ENCODE results near the gene ZNF385B.

The ZNF385B gene

DNA sequence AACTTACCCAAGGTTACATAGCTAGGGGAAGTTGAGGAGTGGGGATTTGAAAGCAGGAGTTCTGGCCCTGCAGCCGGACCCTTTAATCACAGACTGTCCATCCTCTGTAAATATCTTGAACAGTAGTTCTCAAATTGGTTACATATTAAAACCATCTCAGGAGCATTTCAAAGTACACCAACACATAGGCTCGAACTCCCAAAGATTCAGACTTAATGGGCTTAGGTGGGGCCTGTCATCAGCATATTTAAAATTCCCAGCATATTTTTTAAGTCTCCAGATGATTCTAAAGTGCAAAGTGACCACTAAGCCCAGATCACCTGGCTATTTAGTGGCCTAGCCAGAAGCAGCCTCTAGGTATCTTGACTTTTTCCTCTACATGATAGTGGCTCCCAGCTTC, 192.2 kb downstream of the ZNF385B start:
- Histone ChIP-seq H3K9ac (ENCODE audit: low read depth, low read length) (no peak overlapping the region), H3K27me3 (ENCODE audit: control insufficient read depth, insufficient read depth, low read length) (no peaks in the 10 kb centered on the region), H3K36me3 (ENCODE audit: control insufficient read depth, insufficient read depth, low read length) (no peaks in the 10 kb centered on the region), H3K4me3 (ENCODE audit: low read depth, low read length) (no peak overlapping the region), H3K4me1 (ENCODE audit: control insufficient read depth, insufficient read depth, low read length) (no peaks in the 10 kb centered on the region), H3K9me3 (ENCODE audit: control insufficient read depth, insufficient read depth, low read length) (no peaks in the 10 kb centered on the region)

DNA sequence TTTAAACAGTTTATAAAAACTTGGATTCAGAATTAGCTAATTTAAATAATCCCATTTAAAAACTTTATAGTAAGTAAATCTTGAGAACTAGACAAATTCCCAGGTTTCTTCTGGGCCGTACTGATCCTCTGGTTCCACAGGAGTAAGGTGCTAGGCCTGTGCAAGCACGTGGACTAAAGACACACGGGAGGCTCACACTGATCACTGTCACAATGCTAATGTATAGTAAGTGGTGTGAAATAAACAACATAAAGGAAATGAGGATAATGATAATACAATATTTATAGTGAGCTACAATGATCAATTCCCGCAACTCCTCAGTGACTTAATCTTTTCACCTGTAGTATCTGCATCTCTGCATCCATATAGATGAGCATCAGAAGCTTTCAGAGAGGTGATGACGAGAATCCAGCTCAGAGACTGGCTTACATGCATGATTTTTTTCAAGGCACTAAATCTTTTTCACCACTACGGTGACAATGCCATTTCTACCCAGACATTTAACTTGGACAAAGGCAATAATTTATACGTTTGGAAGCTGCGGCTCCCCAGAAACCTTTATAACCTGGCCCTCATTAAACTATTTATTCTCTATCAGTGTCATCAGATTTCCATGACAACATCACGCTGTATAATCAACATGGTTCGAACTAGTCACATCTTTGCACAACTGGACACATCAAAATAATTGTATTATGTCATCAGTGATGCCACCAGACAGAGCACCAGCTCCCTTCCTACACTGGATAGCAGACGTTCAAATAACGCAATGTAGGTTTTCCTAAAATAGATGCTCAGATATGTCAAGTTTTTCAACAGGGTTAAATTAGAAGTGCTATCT, 196.2 kb downstream of the ZNF385B start:
- H3K4me1 ChIP-seq (ENCODE audit: control insufficient read depth, insufficient read depth, low read length) = no peaks in the 10 kb centered on the region
- H3K9me3 ChIP-seq (ENCODE audit: control insufficient read depth, insufficient read depth, low read length) = no peaks in the 10 kb centered on the region
- no peak overlapping the region for H3K4me3 ChIP-seq (ENCODE audit: low read depth, low read length)
- H3K27me3 ChIP-seq (ENCODE audit: control insufficient read depth, insufficient read depth, low read length) = no peaks in the 10 kb centered on the region
- no peaks in the 10 kb centered on the region for H3K36me3 ChIP-seq (ENCODE audit: control insufficient read depth, insufficient read depth, low read length)
- no peak overlapping the region for H3K9ac ChIP-seq (ENCODE audit: low read depth, low read length)

DNA sequence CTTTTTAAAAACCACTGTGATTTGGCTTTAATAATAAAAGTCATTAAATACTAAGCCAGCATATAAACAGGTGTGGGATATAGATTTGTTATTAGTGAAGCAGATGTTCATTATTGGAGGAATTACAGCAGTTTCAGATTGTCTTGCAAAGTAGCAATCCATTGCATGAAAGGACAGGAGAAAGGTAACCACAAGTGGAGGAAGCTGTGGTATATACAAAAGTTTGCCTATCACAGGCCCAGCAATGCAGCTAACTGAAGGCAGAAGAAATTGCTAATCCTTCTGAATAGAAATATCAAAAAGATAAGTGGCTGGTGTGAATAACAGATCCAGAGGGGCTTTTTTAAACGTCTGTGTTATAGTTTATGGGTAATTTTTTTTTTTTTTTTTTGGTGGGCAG, 199.4 kb downstream of the ZNF385B start:
- no peaks in the 10 kb centered on the region for H3K9me3 ChIP-seq (ENCODE audit: control insufficient read depth, insufficient read depth, low read length)
- no peaks in the 10 kb centered on the region for H3K4me1 ChIP-seq (ENCODE audit: control insufficient read depth, insufficient read depth, low read length)
- H3K9ac ChIP-seq (ENCODE audit: low read depth, low read length) = no peak overlapping the region
- no peaks in the 10 kb centered on the region for H3K27me3 ChIP-seq (ENCODE audit: control insufficient read depth, insufficient read depth, low read length)
- no peak overlapping the region for H3K4me3 ChIP-seq (ENCODE audit: low read depth, low read length)
- no peaks in the 10 kb centered on the region for H3K36me3 ChIP-seq (ENCODE audit: control insufficient read depth, insufficient read depth, low read length)

DNA sequence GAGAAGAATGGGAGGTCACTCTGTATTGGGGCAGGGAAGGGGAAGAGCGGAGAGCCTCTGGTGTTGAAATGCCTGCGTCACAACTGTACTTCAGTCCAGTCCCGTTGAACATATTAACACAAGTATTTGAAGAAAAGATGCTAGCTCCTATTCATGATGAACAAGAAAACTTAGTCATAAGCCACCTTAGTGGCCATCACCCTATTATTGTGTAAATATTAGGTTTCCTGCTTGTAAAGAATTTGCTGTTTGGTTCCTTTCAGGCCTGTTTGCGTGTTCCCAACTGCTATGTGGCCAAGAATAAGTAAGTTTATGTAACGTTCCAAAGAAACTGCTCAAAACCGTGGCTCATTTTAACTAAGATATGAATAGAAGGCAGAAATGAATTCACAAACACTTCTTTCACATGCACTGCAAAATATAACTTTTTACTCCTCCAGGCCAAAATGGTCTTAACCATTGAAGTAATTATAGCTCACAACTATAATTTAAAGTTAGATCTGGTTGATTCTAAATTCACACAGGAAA, 204.3 kb downstream of the ZNF385B start:
- no peaks in the 10 kb centered on the region for H3K27me3 ChIP-seq (ENCODE audit: control insufficient read depth, insufficient read depth, low read length)
- no peak overlapping the region for H3K4me3 ChIP-seq (ENCODE audit: low read depth, low read length)
- H3K36me3 ChIP-seq (ENCODE audit: control insufficient read depth, insufficient read depth, low read length) = no peaks in the 10 kb centered on the region
- H3K4me1 ChIP-seq (ENCODE audit: control insufficient read depth, insufficient read depth, low read length) = no peaks in the 10 kb centered on the region
- no peak overlapping the region for H3K9ac ChIP-seq (ENCODE audit: low read depth, low read length)
- no peaks in the 10 kb centered on the region for H3K9me3 ChIP-seq (ENCODE audit: control insufficient read depth, insufficient read depth, low read length)

DNA sequence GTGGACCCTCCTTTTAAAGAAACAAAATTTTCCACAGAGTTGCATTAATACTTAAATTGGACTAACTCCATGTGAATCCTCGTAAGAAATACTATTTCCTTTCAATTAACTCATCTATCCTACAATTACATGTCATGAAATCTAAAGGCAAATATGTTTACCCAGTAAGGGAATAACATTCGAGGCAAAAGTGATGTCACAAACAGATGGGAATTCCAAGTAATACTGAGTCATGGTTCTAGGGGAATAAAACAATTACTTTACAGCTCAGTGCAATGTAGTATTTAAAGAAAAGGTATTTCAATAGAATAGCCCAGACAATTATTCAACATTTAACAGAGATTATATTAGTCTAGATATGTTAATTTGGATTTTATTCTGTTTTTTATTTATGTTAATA, 205.8 kb downstream of the ZNF385B start:
- H3K9me3 ChIP-seq (ENCODE audit: control insufficient read depth, insufficient read depth, low read length) = no peaks in the 10 kb centered on the region
- no peaks in the 10 kb centered on the region for H3K36me3 ChIP-seq (ENCODE audit: control insufficient read depth, insufficient read depth, low read length)
- H3K9ac ChIP-seq (ENCODE audit: low read depth, low read length) = no peak overlapping the region
- H3K4me3 ChIP-seq (ENCODE audit: low read depth, low read length) = no peak overlapping the region
- H3K27me3 ChIP-seq (ENCODE audit: control insufficient read depth, insufficient read depth, low read length) = no peaks in the 10 kb centered on the region
- H3K4me1 ChIP-seq (ENCODE audit: control insufficient read depth, insufficient read depth, low read length) = no peaks in the 10 kb centered on the region

DNA sequence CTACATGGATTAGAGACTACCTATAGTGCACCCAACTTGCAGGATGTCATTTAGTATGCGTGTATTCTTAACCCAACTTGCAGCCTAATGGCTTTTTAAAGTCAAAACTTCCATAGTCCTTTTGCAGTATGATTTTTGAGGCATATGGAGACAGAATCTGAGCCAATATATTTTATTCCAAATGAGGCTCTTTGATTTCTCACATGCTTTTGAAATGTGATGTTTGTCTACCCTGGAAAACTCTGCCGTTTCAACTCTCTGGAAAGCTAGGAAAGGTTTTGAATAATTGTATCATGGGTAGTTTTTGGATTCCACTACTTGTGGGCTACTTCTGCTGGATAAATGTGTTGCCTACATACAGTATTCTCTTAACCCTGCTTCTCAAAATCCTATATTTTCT, 206.6 kb downstream of the ZNF385B start:
- no peaks in the 10 kb centered on the region for H3K4me1 ChIP-seq (ENCODE audit: control insufficient read depth, insufficient read depth, low read length)
- no peaks in the 10 kb centered on the region for H3K9me3 ChIP-seq (ENCODE audit: control insufficient read depth, insufficient read depth, low read length)
- H3K27me3 ChIP-seq (ENCODE audit: control insufficient read depth, insufficient read depth, low read length) = no peaks in the 10 kb centered on the region
- no peak overlapping the region for H3K9ac ChIP-seq (ENCODE audit: low read depth, low read length)
- H3K36me3 ChIP-seq (ENCODE audit: control insufficient read depth, insufficient read depth, low read length) = no peaks in the 10 kb centered on the region
- no peak overlapping the region for H3K4me3 ChIP-seq (ENCODE audit: low read depth, low read length)

DNA sequence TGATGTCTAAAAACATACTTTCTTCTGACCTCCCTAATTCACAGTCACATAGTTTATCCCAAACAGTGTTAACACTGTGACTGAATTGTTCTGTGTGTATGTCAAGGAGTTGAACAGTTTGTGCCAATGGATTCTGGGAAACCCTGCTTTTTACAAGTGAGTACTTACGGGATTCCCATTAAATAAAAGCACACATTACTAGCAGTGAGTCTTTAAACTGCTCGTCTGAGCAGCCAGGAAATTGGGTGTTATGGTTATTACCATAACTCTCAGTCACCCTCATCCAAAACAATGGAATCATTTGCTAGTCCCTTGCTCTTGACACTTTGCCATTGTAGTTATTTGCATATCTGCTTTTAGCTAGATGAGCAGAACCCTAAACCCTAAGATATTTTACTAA, 209.1 kb downstream of the ZNF385B start:
- no peaks in the 10 kb centered on the region for H3K9me3 ChIP-seq (ENCODE audit: control insufficient read depth, insufficient read depth, low read length)
- no peaks in the 10 kb centered on the region for H3K4me1 ChIP-seq (ENCODE audit: control insufficient read depth, insufficient read depth, low read length)
- no peaks in the 10 kb centered on the region for H3K36me3 ChIP-seq (ENCODE audit: control insufficient read depth, insufficient read depth, low read length)
- no peaks in the 10 kb centered on the region for H3K27me3 ChIP-seq (ENCODE audit: control insufficient read depth, insufficient read depth, low read length)
- H3K4me3 ChIP-seq (ENCODE audit: low read depth, low read length) = no peak overlapping the region
- H3K9ac ChIP-seq (ENCODE audit: low read depth, low read length) = no peak overlapping the region

DNA sequence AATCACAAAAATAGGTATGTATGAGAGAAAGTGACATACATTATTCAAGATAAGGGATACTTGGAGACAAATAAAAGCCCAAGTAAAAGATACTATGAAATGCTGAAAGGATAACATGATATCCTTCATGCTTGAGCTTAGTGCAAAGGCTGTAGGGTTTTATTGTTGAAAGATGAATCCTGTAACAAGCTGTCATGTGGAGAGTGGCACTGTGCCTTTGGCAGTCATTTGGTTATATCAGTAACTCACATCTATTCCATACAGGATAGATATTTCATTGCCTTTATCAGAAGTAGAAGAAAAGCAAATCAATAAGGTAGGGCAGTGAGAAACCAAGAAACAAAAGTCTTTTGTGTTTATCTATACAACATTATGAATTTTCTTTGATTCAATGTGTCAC, 211.0 kb downstream of the ZNF385B start:
- H3K36me3 ChIP-seq (ENCODE audit: control insufficient read depth, insufficient read depth, low read length) = no peaks in the 10 kb centered on the region
- H3K4me3 ChIP-seq (ENCODE audit: low read depth, low read length) = no peak overlapping the region
- H3K9ac ChIP-seq (ENCODE audit: low read depth, low read length) = no peak overlapping the region
- H3K9me3 ChIP-seq (ENCODE audit: control insufficient read depth, insufficient read depth, low read length) = no peaks in the 10 kb centered on the region
- H3K27me3 ChIP-seq (ENCODE audit: control insufficient read depth, insufficient read depth, low read length) = no peaks in the 10 kb centered on the region
- no peaks in the 10 kb centered on the region for H3K4me1 ChIP-seq (ENCODE audit: control insufficient read depth, insufficient read depth, low read length)

DNA sequence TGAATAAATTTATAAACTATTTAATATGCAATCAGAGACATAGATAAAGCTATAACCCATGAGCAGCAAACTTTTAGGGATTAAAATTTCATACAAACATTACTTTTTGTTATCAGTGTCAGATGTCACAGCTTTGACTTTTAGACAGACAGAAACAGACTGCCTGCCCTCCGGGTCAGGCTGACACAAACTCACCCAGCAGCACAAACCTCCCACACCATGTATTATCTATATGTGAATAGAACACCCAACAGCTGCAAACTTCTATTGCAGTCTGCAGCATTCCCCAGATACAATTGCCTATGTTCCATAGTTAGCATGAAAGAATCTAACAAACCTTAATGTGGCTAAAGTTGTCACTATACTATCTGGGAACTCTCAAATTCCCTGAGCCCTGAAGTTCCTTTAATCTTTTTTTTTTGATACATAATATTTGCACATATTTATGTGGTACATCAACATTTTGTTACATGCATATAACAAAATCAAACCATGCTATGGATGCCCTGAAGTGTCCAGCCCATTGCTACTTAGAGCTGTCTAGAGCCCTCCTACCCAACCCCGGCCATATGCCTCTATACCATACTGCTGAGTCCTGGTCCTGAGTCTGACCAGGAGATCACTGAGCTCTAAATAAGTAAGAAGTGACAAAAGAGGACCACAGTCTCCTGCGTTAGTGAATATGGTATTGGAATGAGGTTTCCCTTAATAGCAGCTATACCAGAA, 214.4 kb downstream of the ZNF385B start:
- Histone ChIP-seq H3K9ac (ENCODE audit: low read depth, low read length) (no peak overlapping the region), H3K27me3 (ENCODE audit: control insufficient read depth, insufficient read depth, low read length) (no peaks in the 10 kb centered on the region)

DNA sequence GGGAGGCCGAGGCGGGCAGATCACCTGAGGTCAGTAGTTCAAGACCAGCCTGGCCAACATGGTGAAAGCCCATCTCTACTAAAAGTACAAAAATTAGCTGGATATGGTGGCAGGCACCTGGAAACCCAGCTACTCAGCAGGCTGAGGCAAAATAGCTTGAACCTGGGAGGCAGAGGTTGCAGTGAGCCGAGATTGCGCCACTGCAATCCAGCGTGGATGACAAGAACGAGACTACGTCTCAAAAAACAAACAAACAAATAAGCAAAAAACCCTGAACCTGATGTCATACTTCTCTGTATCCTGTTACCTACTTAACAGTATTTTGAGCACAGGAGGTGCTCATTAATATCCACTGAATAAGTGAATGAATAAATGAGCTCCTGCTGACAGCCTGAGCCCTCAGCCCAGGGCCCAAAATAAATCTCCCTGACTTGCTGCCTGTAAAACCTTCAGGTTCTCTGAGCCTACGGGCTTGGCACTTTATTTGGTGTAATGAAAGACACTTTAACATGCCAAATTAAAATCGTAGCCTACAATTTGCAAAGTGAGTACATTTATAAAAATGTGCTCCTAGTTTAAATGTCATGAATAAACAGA, 215.1 kb downstream of the ZNF385B start:
- Histone ChIP-seq H3K27me3 (ENCODE audit: control insufficient read depth, insufficient read depth, low read length) (no peaks in the 10 kb centered on the region), H3K36me3 (ENCODE audit: control insufficient read depth, insufficient read depth, low read length) (no peaks in the 10 kb centered on the region), H3K4me1 (ENCODE audit: control insufficient read depth, insufficient read depth, low read length) (no peaks in the 10 kb centered on the region), H3K9me3 (ENCODE audit: control insufficient read depth, insufficient read depth, low read length) (no peaks in the 10 kb centered on the region), H3K4me3 (ENCODE audit: low read depth, low read length) (no peak overlapping the region), H3K9ac (ENCODE audit: low read depth, low read length) (no peak overlapping the region)

More for the DNA sequence above, 214.4 kb downstream of the ZNF385B start:
- H3K9me3 ChIP-seq (ENCODE audit: control insufficient read depth, insufficient read depth, low read length) = no peaks in the 10 kb centered on the region
- H3K36me3 ChIP-seq (ENCODE audit: control insufficient read depth, insufficient read depth, low read length) = no peaks in the 10 kb centered on the region
- H3K4me1 ChIP-seq (ENCODE audit: control insufficient read depth, insufficient read depth, low read length) = no peaks in the 10 kb centered on the region
- H3K4me3 ChIP-seq (ENCODE audit: low read depth, low read length) = no peak overlapping the region

DNA sequence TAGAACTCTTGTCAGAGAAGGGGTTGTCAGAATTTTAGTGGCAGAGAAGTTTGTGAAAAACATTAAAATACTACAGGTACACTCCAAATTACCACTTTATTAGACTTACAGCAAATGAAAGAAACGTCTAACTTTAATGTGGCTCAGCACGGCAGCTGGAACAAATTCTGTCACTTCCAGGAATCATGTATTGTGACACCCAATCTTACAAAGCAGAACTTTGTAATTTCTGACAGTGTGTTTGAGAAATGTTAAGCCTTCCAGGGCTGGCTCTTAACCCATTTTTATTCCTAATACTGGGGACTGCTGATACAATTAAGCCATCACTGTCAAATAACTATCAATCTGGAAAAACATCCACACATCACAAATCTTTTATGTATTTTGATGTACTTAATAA, 216.4 kb downstream of the ZNF385B start:
- Histone ChIP-seq H3K4me3 (ENCODE audit: low read depth, low read length) (no peak overlapping the region), H3K9me3 (ENCODE audit: control insufficient read depth, insufficient read depth, low read length) (no peaks in the 10 kb centered on the region), H3K36me3 (ENCODE audit: control insufficient read depth, insufficient read depth, low read length) (no peaks in the 10 kb centered on the region), H3K27me3 (ENCODE audit: control insufficient read depth, insufficient read depth, low read length) (no peaks in the 10 kb centered on the region), H3K9ac (ENCODE audit: low read depth, low read length) (no peak overlapping the region), H3K4me1 (ENCODE audit: control insufficient read depth, insufficient read depth, low read length) (no peaks in the 10 kb centered on the region)

Data from iPS-15b (cell line).